Prostate gland (tissue), 2 donors: ENCODE measurements around the gene BBS2. TPM values are rescaled to one million over a fixed set of nuclear protein-coding genes. Genes with fewer than 3 reads are reported as not detected.

Source experiments
- DNase-seq: peaks from one replicate; pipeline ENCODE4 v3.0.0-alpha.2; 2019; ENCODE audit warnings: low spot score
- H3K27ac ChIP-seq, 2 donors: fragments of 200-600 bp; sonication (generic); 2 replicates each; pipeline ENCODE4 v1.5.1; 2017 to 2019
- H3K27me3 ChIP-seq: fragments of 200-600 bp; sonication (generic); replicated peaks from 2 replicates; pipeline ENCODE4 v1.5.1; 2019; ENCODE audit not compliant: insufficient read depth
- H3K36me3 ChIP-seq, 2 donors: fragments of 200-600 bp; sonication (generic); 1 replicate in 1 of 2; 2 replicates in 1 of 2; pipeline versions ENCODE4 v1.5.1 to v1.8.1; 2017 to 2019
- H3K4me1 ChIP-seq: fragments of 200-600 bp; sonication (generic); replicated peaks from 2 replicates; pipeline ENCODE4 v1.5.1; 2019
- H3K4me3 ChIP-seq, 2 donors: fragments of 200-600 bp; sonication (generic); 2 replicates each; pipeline ENCODE4 v1.5.1; 2017 to 2019
- H3K9me3 ChIP-seq: fragments of 200-600 bp; sonication (generic); 2 replicates; pipeline ENCODE4 v1.5.1; 2017
- POLR2A ChIP-seq: fragments of 450-650 bp; IDR thresholded peaks from one replicate; pipeline ENCODE4 v1.6.1; 2016; ENCODE audit warnings: antibody characterized with exemption, mild to moderate bottlenecking
- POLR2AphosphoS5 ChIP-seq: sonication (generic); formaldehyde crosslinking; IDR thresholded peaks from one replicate; pipeline ENCODE4 v1.6.1; 2017; ENCODE audit warnings: antibody characterized with exemption
- WGBS: methylation state at CpG from one replicate; pipeline ENCODE4 v1.1.5; 2018; 5-methylcytosine and 5-hydroxymethylcytosine counted together
- intact Hi-C: fragments of 100-400 bp; cut with DNase I; formaldehyde crosslinking; loops from one replicate; pipeline ENCODE4 v1.14.2; 2022
- total RNA-seq, 2 donors: library from RNA; depleted of rRNA; stranded (reverse); fragments of >200 nt; gene quantifications; one replicate each; pipeline ENCODE4 v1.1.0, GENCODE V29; 2016
- TF ChIP-seq, protein P1 (sequence below), 4 experiments: fragments of 200-600 bp in 2 of 4; fragments of 450-650 bp in 2 of 4; sonication (generic) in 2 of 4; IDR thresholded peaks; 1 replicate in 3 of 4; 2 replicates in 1 of 4; pipeline ENCODE4 v1.5.1; 2016 to 2019; ENCODE audit warnings: antibody characterized with exemption in 4 of 4, mild to moderate bottlenecking in 2 of 4, moderate library complexity in 2 of 4

The BBS2 gene
- total RNA-seq, 2 donors from 2014 or later, result 68.9 to 70.5 TPM

DNA sequence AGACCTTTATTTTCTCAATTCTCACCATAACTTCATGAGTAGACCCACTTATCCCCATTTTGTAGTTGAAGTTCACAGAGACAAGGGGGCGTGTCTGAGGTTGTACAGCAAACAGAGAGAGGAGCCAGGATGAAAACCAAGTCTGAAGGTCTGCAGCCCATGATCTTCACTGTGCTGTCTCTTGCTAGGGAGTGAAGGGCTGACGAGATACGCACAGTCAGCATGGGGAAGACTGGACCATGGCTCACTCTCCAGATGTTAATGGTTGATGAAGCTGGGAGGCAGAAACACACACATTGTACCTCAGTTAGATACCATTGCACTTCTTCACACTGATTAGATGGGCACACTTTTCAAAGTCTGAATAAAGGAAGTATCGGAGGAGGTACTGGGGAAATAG is 39.3 kb upstream of the BBS2 start:
- WGBS, result 85% methylated on average over 4 of the region's 4 CpGs
- Histone ChIP-seq H3K27me3 (no peaks in the 10 kb centered on the region), H3K27ac (no peak overlapping the region), H3K4me3 (no peak overlapping the region), H3K36me3 (no peaks in the 10 kb centered on the region), H3K9me3 (no peaks in the 10 kb centered on the region), H3K4me1 (no peaks in the 10 kb centered on the region)
- TF ChIP-seq, protein P1, sequence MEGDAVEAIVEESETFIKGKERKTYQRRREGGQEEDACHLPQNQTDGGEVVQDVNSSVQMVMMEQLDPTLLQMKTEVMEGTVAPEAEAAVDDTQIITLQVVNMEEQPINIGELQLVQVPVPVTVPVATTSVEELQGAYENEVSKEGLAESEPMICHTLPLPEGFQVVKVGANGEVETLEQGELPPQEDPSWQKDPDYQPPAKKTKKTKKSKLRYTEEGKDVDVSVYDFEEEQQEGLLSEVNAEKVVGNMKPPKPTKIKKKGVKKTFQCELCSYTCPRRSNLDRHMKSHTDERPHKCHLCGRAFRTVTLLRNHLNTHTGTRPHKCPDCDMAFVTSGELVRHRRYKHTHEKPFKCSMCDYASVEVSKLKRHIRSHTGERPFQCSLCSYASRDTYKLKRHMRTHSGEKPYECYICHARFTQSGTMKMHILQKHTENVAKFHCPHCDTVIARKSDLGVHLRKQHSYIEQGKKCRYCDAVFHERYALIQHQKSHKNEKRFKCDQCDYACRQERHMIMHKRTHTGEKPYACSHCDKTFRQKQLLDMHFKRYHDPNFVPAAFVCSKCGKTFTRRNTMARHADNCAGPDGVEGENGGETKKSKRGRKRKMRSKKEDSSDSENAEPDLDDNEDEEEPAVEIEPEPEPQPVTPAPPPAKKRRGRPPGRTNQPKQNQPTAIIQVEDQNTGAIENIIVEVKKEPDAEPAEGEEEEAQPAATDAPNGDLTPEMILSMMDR (IDR thresholded peaks at IDR 0.05), result no peak
- TF ChIP-seq POLR2A (no peak), POLR2AphosphoS5 (no peak)
- intact Hi-C loops, result no loop called here
- DNase-seq, result no peak

DNA sequence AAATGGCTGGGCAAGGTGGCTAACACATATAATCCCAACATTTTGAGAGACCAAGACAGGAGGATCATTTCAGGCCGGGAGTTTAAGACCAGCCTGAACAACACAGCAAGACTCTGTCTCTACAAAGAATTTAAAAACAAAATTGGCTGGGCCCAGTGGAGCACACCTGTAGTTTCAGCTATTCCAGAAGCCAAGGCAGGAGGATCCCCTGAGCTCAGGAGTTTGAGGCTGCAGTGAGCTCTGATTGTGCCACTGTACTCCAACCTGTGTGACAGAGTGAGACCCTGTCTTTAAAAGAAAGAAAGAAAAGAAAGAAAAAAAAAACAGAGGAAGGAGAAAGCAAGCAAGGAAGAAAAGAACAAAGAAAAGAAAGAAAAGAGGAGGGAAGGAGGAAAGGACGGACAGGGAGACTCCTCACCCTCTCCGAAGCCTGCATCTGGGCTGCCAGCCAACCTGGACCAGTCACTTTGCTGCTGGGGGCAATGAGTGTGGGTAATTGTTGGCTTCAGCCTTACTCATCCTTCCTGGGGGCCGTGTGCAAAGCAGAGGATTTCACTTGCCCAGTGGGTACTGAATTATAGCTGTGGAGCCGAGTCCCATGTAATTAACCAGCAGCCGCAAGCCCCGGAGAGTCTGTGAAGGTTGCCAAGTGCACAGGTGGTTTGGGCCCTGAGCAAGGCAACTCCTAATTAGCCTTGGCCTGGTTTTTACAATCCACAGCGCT is 38.4 kb upstream of the BBS2 start:
- no peak for DNase-seq
- WGBS, result 35% methylated on average over 8 of the region's 8 CpGs
- Histone ChIP-seq H3K36me3 (no peaks in the 10 kb centered on the region), H3K27ac (no peak overlapping the region), H3K9me3 (no peaks in the 10 kb centered on the region), H3K4me3 (no peak overlapping the region), H3K27me3 (no peaks in the 10 kb centered on the region), H3K4me1 (no peaks in the 10 kb centered on the region)
- no peak for TF ChIP-seq POLR2AphosphoS5
- TF ChIP-seq, protein P1 (IDR thresholded peaks at IDR 0.05), result no peak
- TF ChIP-seq POLR2A, result no peak
- intact Hi-C loops, result no loop called here

DNA sequence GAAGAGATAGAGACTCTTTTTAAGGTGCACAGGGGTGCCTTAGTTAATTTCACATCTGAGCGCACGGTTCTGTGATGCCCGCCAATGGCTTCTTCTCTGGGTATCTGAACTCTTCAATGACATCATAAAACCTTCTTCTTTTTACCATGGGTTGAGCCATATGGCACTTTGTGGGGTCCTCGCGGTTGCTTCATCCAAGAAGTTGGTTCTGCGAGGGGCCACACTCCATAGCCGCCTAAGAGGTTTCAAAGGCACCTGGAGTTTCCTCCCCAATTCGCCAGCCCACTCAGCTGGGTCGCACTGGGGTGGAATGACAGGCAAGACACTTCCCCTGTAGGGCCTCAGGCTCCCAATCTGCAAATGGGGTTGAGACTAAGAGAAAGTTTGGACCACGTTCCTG is 34.6 kb upstream of the BBS2 start:
- no peaks in the 10 kb centered on the region for H3K36me3 ChIP-seq
- no peaks in the 10 kb centered on the region for H3K9me3 ChIP-seq
- H3K4me1 ChIP-seq, result peaks cover 7% of the 10 kb centered on the region
- no peak for DNase-seq
- no peak overlapping the region for H3K4me3 ChIP-seq
- H3K27me3 ChIP-seq, result no peaks in the 10 kb centered on the region
- intact Hi-C loops, result no loop called here
- WGBS, result 96% methylated on average over 10 of the region's 10 CpGs
- no peak overlapping the region for H3K27ac ChIP-seq
- TF ChIP-seq, protein P1 (IDR thresholded peaks at IDR 0.05), result no peak
- TF ChIP-seq POLR2AphosphoS5, result no peak
- no peak for TF ChIP-seq POLR2A

DNA sequence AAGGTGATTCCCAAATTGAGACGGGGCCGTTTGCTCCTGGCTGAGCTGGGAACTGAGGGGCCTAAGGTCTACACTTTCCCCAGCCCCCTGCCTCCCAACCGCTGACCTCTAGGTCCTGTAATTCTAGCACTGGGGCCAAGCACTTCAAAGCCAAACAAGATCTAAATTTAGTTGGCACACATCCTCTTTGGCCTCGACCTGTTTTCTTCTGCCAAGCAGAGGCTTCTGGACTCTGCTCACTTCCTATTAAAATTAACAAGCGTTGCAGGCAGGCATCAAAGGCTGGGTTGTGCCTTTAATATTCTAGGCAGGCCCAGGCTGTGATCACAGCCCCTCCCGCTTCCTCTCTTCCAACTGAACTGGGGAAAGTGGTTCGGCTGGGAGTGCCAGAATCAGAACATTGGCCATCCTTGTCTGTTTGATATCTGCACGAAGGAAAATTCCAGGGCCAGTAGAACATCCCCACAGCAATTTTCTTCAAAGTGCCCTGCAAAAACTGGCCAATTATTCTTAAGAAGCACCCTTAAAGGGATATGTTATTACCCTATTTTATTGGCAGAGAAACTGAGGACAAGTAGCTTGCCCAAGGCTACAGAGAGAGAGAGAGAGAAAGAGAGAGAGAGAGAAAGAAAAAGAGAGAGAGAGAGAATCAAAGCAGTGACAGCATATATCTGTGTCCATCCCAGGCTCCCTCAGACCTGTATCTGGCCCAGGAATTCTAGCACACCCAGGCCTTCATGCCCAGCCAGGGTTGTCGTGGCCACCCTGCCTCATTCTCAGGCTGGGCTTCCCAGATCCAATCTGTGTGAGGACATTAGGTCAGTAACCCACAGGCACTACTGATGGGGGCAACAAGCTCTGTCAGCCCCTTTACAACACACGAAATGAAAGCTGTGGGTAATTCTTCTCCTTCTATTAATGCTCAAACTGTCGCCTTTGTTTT is 32.2 kb upstream of the BBS2 start:
- no peak overlapping the region for H3K4me3 ChIP-seq
- H3K36me3 ChIP-seq, result no peaks in the 10 kb centered on the region
- H3K9me3 ChIP-seq, result no peaks in the 10 kb centered on the region
- intact Hi-C loops, result no loop called here
- TF ChIP-seq POLR2AphosphoS5 (peak; percentile 94), POLR2A (no peak)
- TF ChIP-seq, protein P1 (IDR thresholded peaks at IDR 0.05), result no peak
- DNase-seq, result peak; percentile 91
- peaks cover 7% of the 10 kb centered on the region for H3K4me1 ChIP-seq
- WGBS, result 13% methylated on average over 11 of the region's 11 CpGs
- peak overlapping the region; percentile 64 to 73 for H3K27ac ChIP-seq
- no peaks in the 10 kb centered on the region for H3K27me3 ChIP-seq
